HG03045 (cell line): ENCODE results near the gene PRSS8.
"Not testable (repeated sequence)": the region's sequence is repeated elsewhere in the genome, so short reads cannot be mapped to it uniquely, and the experiment has no call there.

Experiments used
- ATAC-seq: cut with Tn5 transposase; IDR thresholded peaks from one replicate; pipeline ENCODE4 v1.9.1; 2021; ENCODE audit warnings: mild to moderate bottlenecking, moderate library complexity; ENCODE audit not compliant: unreplicated experiment

PRSS8 gene

DNA sequence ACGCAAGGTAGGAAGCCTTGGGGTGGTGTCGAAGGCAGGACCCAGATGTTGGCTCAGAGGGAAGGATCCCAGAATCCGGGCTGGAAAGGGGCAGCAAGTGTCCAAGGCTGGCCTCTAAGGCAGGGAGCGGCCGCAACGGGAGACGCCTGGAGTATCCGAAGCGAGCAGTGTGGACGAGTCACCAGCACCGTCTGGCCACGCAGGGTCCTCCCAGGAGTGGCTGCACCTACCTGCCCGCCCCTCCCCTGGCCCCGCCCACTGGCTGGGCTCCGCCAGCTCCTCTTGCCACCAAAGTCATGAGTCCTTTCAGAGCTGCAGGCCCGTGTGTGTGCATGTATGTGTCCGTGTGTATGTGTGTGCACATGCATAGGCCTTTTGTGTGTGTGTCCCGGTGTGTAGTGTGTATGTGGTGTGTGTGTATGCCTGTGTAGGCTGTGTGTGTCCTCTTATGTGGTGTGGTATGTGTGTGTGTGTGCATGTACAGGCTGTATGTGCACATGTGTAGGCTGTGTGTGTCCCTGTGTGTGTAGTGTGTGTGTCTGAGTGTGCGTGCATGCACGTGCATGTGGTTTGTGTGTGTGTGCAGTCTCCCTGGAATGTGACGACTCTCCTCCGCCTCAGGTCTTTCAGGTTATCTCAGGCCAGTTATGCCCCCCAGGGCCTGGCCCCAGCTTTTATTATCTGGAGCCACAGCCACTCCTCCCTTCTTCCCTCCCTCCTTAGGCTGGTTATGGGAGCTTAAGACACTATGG, at the start of gene PRSS8:
TSS of gene PRSS8 (minus strand) at position 193 of the 752 bp plus-strand sequence. CDS start 229 bp downstream, outside the sequence.
- ATAC-seq: no peak

DNA sequence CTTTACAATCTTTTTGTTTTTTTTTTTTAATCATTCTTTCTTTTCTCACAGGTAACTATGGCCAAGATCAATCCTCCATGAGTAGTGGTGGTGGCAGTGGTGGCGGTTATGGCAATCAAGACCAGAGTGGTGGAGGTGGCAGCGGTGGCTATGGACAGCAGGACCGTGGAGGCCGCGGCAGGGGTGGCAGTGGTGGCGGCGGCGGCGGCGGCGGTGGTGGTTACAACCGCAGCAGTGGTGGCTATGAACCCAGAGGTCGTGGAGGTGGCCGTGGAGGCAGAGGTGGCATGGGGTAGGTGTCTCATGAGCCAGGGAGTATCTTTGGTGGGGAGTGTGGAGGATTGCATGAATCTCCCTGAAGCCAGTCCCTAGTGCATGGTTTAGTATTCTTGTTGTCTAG, 49.4 kb upstream of the PRSS8 start:
- no peak for ATAC-seq

DNA sequence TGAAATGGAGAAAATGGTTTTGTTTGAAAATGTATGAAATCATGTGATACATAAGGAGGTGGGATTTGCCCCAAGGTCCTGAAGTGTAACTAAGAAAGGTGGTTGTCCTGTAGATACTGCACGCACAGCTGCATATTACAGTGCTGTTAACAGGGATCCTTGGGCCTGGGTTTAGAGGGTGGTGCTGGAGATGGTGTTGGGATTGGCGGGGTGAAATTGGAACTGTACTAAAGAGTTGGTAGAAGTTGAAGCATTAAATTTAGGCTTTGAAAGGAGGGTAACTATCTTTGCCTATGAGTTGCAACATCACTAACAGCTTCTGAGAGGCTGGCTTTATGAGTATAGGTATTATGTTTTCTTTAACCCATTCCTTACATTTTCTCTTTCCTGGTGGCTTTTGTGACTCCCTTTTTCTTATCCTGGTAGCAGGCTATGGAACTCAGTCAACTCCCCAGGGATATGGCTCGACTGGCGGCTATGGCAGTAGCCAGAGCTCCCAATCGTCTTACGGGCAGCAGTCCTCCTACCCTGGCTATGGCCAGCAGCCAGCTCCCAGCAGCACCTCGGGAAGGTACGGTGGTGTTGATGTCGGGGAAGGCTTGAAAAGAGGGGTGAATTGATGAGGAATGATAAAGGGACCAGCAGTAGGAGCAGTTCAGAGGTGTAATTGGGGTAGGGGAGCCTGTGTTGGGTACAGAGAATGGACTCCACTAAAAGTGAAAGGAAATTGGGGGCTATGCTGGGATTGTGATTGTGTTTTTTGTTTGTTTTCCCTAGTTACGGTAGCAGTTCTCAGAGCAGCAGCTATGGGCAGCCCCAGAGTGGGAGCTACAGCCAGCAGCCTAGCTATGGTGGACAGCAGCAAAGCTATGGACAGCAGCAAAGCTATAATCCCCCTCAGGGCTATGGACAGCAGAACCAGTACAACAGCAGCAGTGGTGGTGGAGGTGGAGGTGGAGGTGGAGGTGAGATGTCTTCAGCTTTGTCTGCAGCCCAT, 48.2 kb upstream of the PRSS8 start:
- ATAC-seq: no peak

DNA sequence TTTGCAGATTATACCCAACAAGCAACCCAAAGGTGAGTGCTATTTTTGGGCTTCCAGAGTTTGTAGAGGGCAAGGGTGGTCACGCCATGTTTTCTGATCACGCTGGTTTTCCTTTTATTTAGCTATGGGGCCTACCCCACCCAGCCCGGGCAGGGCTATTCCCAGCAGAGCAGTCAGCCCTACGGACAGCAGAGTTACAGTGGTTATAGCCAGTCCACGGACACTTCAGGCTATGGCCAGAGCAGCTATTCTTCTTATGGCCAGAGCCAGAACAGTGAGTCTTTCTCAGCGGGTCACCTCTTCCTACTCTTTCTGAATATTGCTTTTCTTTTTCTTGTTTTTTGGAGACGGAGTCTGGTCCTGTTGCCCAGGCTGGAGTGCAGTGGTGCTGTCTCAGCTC, 46.9 kb upstream of the PRSS8 start:
- ATAC-seq: no peak

DNA sequence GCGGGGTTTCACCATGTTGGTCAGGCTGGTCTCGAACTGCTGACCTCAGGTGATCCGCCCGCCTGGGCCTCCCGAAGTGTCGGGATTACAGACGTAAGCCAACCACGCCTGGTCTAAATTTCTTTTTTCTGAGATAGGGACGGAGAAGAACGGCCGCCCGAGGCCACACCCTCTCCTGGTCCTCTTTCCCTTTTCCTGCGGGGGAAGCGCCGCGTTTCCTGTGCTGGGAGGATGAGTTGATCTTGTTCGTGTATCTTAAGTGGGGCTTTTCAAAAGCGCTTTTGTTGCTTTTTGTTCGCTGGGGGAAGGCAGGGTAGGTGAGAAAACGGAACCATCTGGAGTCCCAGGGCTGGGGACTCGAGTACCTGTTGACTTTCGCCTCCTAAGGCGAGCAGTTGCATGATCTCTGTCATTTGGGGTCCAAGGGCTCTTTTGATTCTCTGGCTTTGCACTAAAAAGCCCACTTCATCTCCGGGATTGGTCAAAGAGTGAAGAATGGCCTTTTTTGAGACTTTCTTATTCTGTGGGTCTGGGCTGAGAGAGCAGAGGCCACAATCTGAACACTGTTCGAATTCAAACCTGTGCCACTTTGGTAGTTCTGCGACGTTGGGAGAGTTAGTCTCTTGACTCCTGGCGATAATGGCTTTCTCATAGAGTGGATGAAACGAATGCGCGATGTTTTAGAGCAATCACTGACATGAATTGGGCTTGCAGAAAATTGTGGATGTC, 45.7 kb upstream of the PRSS8 start:
- ATAC-seq: no peak

DNA sequence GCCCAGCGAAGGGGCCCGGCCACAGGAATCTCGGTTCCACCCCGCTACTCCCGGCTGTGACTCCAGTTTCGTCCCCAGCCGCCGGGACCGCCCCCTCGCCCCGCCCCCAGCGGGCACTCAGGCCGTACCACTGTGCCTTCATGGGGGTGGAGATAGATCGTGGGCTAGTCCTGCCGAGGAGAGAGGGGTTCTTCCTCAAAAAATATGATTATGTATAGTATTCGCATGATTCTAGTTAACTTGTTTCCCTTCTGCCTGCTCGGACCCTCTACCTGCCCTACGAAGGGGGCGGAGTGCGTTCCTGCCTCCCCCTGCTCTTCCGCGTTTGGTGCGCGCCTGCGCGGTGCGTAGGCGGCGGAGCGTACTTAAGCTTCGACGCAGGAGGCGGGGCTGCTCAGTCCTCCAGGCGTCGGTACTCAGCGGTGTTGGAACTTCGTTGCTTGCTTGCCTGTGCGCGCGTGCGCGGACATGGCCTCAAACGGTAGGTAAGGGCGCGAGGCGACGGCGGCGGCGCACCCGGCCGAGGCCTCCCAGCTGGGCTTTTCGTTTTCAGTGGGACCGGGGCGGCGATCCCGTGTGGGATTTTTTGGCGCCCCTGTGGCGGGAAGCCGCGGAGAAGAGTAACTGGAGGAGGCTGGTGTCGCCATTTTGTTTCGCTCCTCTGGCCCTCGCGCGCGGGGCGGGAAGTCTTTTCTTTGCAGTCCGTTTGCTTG, 44.4 kb upstream of the PRSS8 start, which contains the start of gene FUS:
TSS of gene FUS (plus strand) at position 393 of the 713 bp plus-strand sequence. CDS start at position 469, 76 bp downstream.
- ATAC-seq: peak; percentile 56

DNA sequence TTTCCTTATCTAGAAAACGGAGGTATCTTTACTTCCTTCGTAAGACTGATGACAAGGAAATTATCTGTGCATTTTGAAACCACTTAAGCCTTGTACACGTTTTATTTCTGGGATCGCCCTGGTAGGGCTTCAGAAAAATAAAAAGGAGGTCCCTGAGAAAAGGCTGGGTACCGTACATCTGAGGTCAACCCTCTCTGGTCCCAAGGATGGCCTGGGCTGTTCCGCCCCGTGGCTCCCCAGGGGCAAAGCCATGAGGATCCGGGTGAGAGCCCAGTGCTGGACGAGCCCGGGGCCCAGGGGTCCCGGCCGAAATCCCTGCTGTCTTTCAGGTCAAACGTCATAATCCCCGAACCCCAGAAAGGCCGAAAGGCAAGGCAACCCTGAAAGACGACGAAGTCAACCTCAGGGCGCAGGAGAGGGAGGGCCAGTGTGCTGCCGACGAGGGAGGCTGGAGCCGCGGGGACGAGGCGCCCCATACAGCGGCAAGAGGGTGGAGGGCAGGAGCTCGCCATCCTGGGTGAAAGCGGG, 43.8 kb upstream of the PRSS8 start:
- peak; percentile 2 for ATAC-seq

DNA sequence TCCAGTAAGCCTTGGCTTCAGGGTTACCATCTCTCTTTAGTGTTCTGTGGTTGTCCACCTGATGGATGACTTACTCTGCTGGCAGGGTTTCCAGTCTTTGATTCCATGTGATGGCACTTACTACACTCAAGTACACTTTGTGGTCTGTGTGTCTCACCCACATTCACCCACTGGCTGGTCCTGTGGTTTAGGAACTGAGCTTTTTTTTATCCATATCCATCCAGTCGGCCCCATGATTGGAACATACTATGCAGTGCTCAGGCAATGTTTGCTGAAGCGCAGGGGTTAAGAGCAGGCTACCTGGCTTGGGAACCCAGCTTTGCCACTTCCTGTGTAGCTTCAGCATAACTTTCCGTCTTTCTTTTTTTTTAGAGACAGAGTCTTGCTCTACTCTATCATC, 41.6 kb upstream of the PRSS8 start:
- ATAC-seq: no peak

DNA sequence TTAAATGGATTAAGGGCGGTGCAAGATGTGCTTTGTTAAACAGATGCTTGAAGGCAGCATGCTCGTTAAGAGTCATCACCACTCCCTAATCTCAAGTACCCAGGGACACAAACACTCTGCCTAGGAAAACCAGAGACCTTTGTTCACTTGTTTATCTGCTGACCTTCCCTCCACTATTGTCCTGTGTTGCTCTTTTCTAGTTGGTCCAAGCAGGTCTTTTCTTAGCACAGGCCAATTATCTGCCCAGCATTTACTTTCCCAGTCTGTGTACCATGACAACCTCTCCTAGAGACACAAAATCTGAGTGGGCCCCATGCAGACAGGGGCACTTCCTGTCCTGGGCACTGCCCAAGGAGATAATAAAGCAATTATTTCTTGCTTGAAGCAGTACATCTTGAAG, 34.5 kb upstream of the PRSS8 start:
- not testable (repeated sequence) for ATAC-seq

DNA sequence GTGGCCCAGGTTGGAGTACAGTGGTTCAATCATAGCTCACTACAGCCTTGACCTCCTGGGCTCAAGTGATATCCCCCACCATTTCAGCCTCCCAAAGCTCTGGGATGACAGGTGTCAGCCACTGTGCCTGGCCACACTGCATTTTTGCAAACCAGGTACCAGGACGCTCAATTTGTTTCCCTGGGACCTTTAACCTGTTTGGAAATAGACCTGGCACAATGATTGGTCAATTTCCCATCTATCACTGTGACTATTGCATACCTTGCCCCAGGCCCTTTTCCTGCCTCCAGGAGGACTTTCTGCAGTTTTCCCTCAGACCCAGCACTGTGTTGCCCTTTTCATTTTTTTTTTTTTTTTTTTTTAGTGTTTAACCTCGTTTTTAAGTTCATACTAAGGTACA, 33.3 kb upstream of the PRSS8 start:
- no peak for ATAC-seq

DNA sequence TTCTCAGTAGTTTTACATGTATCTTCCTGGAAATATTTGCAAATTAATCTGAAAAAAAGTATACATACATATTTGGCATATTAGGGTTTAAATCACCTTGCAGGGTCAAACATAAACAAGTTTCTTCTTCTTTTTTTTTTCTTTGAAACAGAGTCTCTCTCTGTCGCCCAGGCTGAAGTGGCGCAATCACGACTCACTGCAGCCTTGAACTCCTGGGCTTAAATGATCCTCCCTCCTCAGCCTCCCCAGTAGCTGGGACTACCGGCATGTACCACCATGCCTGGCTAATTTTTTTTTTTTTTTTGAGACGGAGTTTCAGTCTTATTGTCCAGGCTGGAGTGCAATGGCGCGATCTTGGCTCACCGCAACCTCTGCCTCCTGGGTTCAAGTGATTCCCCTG, 31.8 kb upstream of the PRSS8 start:
- no peak for ATAC-seq

DNA sequence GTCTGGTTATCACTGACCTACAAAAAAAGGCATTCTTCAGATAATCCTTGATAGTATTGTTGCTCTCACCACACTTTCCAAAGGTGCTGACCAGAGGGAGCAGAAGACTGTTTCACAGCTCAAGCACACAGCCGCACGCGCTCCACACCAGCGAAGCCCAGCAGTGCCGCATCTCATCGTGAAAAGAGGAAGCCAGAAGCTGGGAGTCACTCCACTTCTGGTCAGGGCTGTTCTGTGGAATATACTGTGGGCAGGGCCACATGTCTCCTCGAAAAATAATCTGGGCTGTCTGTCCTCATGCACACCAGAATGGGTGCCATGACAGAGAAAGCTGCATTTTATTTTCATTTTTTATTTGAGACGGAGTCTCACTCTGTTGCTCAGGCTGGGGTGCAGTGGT, 21.6 kb upstream of the PRSS8 start:
- ATAC-seq: no peak

DNA sequence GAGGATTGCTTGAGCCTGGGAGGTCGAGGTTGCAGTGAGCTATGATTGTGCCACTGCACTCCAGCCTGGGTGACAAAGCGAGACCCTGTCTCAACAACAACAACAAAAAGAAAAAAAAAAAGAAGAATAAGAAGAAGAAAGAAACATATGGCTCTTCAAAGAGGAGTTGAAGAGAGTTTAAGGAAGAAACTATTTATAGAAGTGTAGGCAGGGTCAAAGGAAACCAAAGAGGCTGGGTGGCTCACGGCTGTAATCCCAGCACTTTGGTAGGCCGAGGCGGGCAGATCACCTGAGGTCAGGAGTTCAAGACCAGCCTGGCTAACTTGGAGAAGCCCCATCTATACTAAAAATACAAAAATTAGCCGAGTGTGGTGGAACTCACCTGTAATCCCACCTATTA, 15.4 kb upstream of the PRSS8 start:
- not testable (repeated sequence) for ATAC-seq

DNA sequence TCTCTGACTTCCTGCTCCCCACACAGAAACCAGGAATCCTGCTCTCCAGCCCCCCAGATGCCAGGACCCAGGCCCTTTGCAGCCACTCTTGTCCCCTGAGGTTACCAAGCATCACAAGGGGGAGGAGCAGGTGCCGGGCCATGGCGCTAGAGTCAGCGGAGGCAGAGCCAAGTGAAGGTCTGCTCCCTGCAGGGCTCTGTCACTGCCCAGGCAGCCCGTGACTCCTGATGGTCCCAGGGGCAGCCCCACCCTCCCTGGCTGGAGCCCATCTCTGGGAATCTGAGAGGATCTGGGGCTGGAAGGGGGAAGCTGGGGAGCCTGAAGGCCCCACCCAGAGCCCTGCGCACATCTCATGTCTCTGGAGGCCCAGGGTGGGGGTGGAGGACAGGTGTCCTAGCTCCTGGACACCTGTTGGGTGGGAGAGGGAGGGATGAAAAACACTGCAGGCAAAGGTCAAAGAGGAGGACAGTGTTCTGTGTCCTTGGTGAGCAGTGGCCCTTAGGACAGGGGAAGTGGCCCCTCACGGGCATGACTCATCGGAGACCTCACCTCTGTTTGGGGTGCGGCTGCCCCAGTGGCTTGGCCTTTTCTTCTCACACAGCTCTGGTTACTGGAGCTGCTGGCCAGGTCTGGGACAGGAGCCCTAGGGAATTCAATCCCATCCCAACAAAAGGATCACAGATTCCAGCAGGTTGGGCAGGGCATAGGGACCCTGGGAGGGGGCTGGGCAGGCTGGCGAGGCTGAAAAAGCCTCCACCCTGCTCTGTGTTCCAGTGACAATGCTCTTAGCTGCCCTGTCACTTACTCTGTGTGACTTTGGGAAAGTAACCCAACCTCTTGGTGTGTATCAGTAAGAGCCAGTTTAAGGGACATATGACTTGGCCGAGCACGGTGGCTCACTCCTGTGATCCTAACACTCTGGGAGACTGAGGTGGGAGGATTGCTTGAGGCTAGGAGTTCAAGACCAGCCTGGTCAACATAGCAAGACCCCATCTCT, 14.7 kb upstream of the PRSS8 start, which contains the start of gene PRSS36:
TSS of gene PRSS36 (minus strand) at position 173 of the 997 bp plus-strand sequence. CDS start at position 142, 31 bp downstream.
- no peak for ATAC-seq

DNA sequence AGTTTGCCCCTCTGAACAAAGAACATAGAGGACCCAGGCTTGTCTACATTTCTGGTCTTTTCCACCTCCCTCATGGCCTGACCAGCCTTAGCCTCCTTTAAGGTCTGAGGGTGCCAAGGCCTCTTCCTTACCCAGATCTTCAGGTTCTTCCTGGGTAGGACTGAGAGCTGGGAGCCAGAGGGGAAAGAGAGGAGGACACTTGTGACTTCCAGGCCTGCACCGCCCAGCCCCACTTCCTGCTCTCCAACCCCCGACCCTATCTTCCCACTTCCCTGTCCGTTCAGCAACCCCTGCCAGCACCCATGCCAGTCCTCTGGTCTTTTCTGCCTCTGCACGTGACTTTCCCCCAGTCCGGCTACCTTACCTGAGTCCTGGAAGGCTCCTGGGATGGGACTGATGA, 13.8 kb upstream of the PRSS8 start:
- no peak for ATAC-seq

DNA sequence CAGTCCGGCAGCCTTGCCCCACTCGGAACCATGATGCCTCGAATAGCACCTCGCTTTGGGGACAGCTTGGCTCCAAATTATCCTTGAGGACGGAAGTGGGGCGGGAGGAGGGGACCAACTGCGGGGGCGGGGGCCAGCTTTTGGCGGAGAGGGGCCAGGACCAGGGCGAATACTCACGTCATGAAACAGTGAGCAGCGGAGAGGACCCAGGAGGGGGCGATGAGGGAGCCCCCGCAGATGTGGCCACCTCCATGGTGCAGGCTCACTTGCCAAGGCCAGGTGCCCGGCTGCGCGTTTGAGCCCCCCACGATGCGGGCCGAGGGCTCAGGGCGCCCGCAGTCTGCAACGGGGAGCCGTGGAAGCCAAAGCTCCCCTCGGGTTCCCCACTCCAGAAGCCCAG, 13.4 kb upstream of the PRSS8 start:
- ATAC-seq: no peak

DNA sequence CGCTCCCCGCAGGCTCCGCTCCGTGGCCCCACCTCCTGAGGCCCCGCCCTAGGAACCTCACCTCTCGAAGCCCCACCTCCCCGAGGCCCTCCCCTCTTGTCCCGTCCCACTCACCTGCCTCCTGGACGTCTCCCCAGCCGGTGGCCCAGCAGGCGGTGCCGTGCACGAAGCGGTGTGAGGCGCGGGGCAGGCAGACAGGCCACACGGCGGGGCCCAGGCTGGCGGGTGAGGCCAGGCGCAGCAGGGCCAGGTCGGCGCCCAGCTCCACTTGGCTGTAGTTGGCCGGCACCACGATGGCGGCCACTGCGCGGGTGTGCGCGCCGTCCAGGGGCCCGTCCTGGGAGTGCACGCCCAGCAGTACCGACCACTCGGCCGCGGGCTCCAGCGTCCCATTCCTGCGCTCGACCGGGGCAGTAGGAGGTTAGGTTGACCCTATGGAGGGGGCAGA, 12.8 kb upstream of the PRSS8 start:
- no peak for ATAC-seq

DNA sequence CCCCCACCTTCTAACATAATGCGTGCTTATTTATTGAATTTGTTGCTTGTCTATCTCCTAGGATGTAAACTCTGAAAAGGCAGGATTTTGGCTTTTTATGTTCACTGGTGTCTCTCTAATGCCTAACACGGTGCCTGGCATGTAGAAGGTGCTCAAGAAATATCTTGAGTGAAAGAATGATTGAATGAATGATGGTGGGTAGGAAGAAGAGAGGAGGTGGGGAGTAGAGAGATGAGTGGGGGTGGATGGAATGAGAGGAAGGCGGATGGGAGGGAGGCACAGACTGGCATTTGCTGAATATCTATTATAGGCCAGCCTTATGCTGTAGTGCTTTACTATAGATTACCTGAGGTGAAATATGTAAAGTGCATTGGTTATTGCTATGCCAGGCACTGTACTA, 12.0 kb upstream of the PRSS8 start:
- ATAC-seq: no peak
